Measurements from ENCODE around the gene SCCPDH. TPM values are rescaled to one million over a fixed set of nuclear protein-coding genes. Genes with fewer than 3 reads are reported as not detected.
"Not testable (repeated sequence)": the region's sequence is repeated elsewhere in the genome, so short reads cannot be mapped to it uniquely, and the experiment has no call there.

SCCPDH gene
- total RNA-seq, 2 donors from 2014 or later = 30.7 to 32.4 TPM

DNA sequence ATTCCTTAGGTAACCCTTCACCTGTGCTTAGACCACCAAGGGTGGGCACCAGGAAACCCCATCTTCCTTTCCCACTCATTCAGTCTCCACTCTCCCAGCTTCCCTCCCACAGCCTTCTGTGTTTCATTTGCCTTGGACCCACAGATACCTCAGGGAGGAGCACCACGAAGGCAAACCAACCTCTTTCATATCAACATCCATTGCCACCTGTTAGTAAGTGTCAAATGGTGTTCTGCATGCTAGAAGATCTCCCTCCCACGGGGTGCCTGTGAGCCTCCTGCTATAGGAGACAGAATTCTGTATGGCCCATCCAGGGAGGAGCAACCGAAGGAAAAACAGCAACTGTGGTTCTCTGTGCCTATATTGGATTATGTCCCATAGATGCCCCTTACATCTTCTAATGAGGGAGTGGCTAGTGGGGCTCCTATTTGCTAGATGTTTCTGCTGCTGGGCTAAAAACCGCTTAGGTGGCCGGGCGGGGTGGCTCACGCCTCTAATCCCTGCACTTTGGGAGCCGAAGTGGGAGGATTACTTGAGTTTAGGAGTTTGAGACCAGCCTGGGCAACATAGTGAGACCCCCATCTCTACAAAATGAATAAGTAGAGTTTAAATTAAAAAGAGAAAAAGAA lies 25.6 kb upstream of the SCCPDH start:
- ATAC-seq (no peak), DNase-seq (no peak)
- intact Hi-C loops (cut with DNase I, micrococcal nuclease) = loop anchor here (5.0 to 10.0 kb wide), 3 partner anchors 56 to 201 kb away; no protein-coding TSS in a partner anchor

DNA sequence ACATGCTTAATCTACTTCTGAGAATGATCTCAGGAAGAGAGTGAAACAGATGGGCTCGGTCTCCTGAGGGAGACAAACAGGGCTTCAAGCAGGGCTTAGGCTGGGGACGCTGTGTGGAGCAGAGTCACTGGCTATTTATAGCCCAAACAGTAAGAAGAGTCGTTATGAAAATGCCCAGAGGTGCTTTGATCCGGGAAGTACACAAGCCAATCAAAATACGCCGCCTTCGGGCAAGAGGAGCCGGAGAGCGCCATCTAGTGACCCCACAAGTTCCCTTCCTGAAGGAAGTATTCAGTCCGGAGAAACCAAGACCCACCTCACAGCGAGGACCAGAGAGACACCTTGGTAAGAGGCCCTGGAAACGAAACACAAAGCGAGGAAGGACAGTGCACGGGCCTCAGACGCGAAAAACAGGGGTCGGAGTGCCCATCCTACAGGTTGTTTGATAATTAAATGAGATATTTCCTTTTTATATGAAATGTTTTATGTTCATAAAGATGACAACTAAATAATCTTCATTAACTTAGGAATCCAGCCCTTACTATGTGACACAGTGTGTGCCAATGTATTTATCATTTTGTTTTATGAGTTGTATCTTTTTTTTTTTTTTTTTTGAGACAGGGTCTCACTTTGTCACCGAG lies 25.0 kb upstream of the SCCPDH start:
- peak; percentile 84 to 95 for DNase-seq
- intact Hi-C loops (cut with DNase I, micrococcal nuclease) = loop anchor here (5.0 to 10.0 kb wide), 3 partner anchors 56 to 202 kb away; no protein-coding TSS in a partner anchor
- peak; percentile 61 for ATAC-seq

DNA sequence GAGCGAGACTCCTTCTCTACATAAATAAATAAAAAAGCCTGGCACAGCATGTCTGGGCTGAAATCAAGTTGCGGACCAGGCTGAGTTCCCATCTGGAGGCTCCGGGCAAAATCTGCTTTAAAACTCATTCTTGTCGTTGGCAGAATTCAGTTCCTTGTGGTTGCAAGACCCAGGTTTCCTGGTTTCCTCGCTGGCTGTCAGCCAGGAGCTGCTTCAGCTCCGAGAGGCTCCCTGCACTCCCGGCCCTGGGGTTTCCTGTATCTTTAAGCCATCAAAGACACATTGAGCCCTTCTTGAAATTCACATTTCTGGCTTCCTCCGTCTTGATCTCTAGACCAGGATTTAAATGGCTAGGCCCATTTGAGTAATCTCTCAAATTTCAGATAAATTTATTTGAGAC lies 20.6 kb upstream of the SCCPDH start:
- DNase-seq (peak; percentile 71 to 81), ATAC-seq (peak; percentile 66)
- intact Hi-C loops (cut with DNase I, micrococcal nuclease) = no loop called here

DNA sequence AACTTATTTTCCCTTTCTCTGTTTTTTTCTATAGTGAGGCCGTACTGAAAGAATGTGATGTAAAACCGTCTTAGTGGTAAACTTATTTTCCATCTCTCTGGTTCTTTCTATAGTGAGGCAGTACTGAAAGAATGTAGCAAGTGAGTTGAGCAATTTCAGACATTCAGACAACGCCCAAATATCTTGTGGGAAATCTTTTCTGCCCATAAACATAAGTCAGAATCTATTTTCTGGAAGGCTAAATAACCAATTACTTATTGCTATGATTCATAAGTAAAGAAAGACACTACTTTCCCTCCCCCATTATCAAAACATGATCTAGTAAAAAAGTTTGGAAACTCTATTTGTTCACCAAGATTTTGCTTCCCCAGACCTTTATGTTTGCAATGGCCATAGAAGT lies 18.8 kb upstream of the SCCPDH start:
- DNase-seq = no peak
- intact Hi-C loops (cut with DNase I, micrococcal nuclease) = no loop called here
- no peak for ATAC-seq

DNA sequence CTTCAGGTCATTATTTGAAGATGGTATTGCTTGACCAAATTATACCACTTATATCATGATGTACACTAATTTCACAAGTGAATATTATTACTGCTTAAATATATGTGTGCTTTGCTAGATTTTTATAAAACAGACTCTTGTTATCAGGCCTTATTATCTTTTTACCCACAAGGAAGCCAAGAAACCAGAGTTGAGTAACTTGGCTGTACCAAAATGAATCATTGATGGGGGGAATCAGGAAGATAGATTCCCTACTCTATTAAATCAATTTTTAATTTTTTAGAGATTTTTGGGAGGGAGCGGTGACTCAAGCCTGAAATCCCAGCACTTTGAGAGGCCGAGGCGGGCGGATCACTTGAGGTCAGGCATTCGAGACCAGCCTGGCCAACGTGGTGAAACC lies 16.0 kb upstream of the SCCPDH start:
- DNase-seq (no peak), ATAC-seq (no peak)
- intact Hi-C loops (cut with DNase I, micrococcal nuclease) = no loop called here

DNA sequence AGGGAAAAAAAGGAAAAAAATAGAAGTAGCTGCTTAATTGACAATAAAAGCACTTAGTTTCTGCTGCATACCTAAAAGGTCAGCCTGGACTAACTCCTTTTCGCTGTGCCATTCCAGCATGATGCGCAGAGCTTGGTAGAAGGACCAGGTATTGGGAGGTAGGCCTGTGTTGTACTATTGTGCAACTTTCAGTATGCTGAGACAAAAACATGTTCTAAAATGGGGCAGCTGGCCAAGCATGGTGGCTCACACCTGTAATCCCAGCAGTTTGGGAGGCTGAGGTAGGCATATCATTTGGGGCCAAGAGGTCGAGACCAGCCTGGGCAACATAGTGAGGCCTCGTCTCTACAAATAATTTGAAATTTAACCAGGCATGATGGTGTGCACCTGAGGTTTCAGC lies 15.0 kb upstream of the SCCPDH start:
- intact Hi-C loops (cut with DNase I, micrococcal nuclease) = no loop called here
- ATAC-seq = no peak
- DNase-seq = no peak

DNA sequence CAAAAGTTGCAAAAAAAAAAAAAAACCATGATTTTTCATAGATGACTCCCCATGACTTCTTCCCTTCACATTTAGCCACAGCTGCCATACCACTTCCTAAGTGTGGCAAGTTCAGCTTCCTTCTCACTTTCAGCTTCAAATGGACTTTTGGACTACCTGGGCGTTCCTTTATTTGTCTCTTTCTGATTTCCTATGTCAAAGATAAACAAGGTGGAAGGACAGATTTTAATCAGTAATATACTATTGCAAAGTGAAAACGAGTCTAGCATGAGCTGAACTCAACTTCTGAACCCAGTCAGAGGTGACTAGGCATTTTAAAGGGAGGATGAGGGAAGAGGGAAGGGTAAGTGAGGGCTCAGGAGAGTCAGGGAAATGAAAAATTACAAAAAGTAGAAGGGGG lies 14.4 kb upstream of the SCCPDH start:
- intact Hi-C loops (cut with DNase I, micrococcal nuclease) = no loop called here
- DNase-seq (no peak), ATAC-seq (peak; percentile 90)

DNA sequence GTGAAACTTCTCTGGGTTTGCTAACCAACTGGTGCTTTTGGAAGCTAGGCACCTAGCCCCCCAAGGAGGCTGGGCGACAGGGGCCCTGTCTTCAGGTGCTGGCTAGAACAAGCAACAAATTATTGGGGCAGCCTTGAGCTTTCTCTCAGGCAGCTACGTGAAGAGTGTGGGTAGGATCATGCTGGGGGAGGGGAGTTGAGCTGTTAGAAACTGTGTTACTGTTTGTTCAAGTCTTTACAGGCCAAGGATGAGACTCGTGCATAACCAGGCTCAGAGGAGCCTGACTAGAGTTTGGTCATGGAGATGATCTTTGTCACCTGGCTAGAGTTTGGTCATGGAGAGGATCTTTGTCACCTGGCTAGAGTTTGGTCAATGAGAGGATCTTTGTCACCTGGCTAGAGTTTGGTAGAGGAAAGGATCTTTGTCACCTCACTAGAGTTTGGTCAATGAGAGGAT lies 12.6 kb upstream of the SCCPDH start:
- DNase-seq (no peak), ATAC-seq (no peak)
- intact Hi-C loops (cut with DNase I, micrococcal nuclease) = no loop called here

DNA sequence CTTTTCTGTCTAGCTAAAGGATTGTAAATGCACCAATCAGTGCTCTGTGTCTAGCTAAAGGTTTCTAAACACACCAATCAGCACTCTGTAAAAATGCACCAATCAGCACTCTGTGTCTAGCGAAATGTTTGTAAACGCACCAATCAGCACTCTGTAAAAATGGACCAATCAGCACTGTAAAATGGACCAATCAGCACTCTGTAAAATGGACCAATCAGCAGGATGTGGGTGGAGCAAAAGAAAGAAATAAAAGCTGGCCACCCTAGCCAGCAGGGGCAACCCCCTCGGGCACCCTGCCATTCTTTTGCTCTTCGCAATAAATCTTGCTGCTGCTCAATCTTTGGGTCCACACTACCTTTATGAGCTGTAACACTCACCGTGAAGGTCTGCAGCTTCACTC lies 11.8 kb upstream of the SCCPDH start:
- ATAC-seq; DNase-seq; intact Hi-C loops (cut with DNase I, micrococcal nuclease): not testable (repeated sequence)

DNA sequence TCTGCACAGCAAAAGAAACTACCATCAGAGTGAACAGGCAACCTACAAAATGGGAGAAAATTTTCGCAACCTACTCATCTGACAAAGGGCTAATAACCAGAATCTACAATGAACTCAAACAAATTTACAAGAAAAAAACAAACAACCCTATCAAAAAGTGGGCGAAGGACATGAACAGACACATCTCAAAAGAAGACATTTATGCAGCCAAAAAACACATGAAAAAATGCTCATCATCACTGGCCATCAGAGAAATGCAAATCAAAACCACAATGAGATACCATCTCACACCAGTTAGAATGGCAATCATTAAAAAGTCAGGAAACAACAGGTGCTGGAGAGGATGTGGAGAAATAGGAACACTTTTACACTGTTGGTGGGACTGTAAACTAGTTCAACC lies 4.8 kb upstream of the SCCPDH start:
- DNase-seq; intact Hi-C loops (cut with DNase I, micrococcal nuclease); ATAC-seq: not testable (repeated sequence)

DNA sequence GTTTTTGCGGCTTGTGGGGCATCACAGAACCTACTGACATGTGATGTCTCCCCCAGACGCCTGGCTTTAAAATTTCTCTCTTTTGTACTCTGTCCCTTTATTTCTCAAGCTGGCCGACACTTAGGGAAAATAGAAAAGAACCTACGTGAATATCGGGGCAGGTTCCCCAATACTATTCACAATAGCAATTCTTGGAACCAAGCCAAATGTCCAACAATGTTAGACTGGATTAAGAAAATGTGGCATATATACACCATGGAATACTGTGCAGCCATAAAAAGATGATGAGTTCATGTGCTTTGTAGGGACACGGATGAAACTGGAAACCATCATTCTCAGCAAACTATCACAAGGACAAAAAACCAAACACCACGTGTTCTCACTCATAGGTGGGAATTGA lies 3.4 kb upstream of the SCCPDH start:
- ATAC-seq; intact Hi-C loops (cut with DNase I, micrococcal nuclease); DNase-seq: not testable (repeated sequence)

DNA sequence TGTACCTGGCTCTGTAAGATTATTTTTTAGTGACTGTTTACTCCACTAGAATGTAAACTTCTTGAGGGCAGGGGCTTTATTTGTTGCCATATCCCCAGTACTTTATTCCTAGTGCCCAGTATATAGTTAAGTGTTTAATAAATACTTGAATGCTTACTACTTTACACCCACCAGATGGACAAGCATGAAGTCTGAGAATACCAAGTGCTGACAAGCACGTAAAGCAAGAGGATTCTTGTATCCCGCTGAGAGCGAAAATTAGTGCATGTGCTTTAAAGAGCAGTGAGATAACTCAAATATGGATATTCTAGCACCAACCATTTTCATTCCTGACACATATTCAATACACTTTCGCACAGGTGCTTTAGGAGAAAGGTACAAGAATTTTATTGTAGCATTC lies 1.5 kb upstream of the SCCPDH start:
- ATAC-seq = no peak
- DNase-seq = no peak
- intact Hi-C loops (cut with DNase I, micrococcal nuclease) = no loop called here

DNA sequence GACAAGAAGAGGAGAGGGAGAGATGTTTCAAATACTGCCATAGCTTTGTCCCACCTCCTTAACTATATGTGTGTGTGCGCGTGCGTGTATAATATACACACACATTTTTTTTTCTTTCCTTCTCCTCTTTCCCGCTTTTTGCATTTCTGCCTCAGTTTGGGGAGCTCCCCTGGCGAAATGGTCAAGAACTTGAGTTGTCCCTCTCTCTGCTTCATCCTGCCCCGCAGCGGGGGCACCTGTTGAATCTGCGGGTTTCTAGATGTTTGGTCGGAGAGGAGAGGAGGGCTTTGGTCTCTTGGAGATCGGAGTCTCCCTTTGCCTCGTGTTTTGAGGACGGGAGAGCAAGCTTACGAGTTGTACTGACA lies 504 bp downstream of the SCCPDH start:
- DNase-seq = no peak
- ATAC-seq = peak; percentile 70
- intact Hi-C loops (cut with DNase I, micrococcal nuclease) = no loop called here

DNA sequence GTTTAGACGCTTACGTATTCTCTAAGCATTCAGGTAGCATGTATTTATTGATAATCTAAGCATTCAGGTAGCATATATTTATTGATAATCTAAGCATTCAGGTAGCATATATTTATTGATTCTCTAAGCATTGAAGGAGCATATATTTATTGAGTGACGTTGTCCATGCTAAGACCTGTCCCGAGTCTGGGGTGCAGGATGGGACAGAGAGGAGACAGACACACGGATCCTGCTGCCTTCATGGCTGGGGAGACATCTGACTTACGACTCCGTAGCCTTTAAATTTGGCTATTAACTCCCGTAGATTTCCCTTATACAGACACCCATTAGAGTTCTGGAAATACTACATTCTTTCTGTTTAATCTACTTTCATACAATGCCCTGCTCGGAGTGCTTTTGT lies 982 bp downstream of the SCCPDH start:
- DNase-seq = no peak
- intact Hi-C loops (cut with DNase I, micrococcal nuclease) = no loop called here
- ATAC-seq = no peak

DNA sequence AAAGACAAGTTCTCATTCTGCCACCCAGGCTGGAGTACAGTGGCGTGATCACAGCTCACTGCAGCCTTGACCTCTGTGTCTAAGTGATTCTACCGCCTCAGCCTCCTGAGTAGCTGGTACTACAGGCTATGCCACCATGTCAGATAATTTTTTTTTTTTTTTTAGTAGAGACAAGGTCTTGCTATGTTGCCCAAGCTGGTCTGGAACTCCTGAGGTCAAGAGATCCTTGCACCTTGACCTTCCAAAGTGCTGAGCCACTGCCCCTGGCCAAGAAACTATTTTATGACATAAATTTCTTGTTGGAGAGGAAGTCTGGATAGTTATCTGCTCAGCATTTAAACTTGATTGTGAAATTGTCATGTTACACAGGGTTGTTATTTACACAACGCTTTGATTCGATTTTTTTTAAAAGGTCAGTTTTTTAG lies 2.1 kb downstream of the SCCPDH start:
- DNase-seq (no peak), ATAC-seq (no peak)
- intact Hi-C loops (cut with DNase I, micrococcal nuclease) = no loop called here

DNA sequence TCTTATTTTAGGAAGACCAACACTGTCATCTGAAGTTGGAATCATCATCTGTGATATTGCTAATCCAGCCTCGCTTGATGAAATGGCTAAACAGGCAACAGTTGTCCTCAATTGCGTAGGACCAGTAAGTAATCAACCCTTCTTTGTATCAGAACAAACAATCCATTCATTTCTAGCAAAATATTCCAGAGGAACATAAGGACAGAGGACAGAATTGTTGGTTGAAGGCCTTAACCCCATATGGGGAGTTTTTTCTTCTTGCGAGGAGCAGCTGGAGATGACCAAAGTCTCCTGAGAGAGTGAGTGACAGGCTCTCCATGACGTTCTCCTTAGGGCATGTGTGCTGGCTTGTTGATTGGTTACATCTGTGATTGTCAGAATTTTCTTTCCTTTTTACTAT lies 2.7 kb downstream of the SCCPDH start:
- intact Hi-C loops (cut with DNase I, micrococcal nuclease) = no loop called here
- ATAC-seq (no peak), DNase-seq (no peak)

DNA sequence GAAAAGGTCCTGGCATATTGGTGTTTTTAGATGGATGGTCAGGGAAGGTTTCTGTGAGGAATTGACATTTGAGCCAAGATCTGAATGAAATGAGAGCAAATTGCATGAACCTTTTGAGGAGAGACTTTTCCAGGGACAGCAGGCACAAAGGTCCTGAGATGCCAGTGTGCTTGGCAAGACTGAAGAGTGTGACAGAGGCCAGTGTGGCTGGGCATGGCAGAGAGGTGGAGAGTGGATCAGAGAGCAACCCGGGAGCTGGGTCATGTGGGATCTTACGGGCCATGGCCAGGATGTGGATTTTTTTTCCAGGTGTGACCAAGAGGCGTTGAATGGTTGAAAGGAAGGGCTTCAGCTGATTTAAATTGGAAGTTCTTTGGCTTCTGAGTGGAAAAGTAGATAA lies 3.4 kb downstream of the SCCPDH start:
- DNase-seq = no peak
- ATAC-seq = no peak
- intact Hi-C loops (cut with DNase I, micrococcal nuclease) = no loop called here

DNA sequence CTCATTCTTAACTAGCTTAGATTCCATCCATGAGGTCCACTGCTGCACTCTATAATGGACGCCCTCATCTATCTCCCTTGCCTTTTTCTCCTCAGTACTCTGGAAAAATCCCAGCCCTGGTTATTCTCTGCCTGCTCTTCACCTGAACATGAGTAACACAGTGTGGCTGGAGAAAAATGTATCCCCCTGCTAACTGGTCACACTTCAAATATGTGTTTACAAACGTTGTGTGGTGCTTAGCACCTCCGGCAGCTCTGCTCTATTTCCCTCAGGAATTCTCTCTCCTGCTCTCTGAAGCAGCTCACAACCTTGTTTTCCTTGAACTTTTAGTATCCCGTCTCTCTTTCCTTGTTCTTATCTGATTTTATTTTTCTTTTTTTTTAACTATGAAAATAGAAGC lies 4.1 kb downstream of the SCCPDH start:
- no peak for ATAC-seq
- no peak for DNase-seq
- intact Hi-C loops (cut with DNase I, micrococcal nuclease) = no loop called here

DNA sequence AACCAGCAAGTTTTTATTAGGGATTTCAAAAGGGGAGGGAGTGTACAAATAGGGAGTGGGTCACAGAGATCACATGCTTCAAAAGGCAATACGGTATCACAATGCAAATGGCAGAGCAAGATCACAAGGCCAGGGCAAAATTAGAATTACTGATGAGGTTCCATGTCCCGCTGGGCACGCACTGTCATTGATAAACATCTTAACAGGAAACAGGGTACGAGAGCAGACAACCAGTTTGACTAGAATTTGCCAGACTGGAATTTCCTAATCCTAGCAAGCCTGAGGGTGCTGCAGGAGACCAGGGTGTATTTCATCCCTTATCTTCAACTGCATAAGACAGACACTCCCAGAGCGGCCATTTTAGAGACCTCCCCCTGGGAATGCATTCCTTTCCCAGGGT lies 4.8 kb downstream of the SCCPDH start:
- DNase-seq; intact Hi-C loops (cut with DNase I, micrococcal nuclease); ATAC-seq: not testable (repeated sequence)

DNA sequence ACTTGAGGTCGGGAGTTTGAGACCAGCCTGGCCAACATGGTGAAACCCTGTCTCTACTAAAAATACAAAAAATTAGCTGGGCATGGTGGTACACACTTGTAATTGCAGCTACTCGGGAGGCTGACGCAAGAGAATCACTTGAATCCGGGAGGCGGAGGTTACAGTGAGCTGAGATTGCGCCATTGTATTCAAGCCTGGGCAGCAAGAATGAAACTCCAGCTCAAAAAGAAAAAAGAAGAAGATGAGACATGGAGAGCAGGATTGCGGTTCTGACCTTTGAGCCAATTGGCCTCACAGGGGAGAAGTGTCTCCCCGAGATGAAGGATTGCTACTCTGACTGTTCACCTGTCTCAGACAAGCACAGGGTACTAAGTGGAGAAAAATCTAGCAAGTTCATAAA lies 6.6 kb downstream of the SCCPDH start:
- intact Hi-C loops (cut with DNase I, micrococcal nuclease) = no loop called here
- DNase-seq = no peak
- ATAC-seq = no peak

DNA sequence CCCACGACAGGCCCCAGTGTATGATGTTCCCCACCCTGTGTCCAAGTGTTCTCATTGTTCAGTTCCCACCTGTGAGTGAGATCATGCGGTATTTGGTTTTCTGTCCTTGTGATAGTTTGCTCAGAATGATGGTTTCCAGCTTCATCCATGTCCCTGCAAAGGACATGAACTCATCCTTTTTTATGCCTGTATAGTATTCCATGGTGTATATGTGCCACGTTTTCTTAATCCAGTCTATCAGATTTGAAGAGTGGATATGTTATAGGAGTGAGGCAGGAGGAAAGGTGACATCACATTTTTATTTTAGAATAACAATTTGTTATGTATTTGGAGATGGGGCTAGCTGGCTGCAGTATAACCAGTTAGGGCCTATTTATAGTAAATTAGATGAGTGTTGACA lies 7.7 kb downstream of the SCCPDH start:
- ATAC-seq; intact Hi-C loops (cut with DNase I, micrococcal nuclease); DNase-seq: not testable (repeated sequence)
